Measurements from ENCODE around the gene LZTS2.
"Not testable (repeated sequence)": the region's sequence is repeated elsewhere in the genome, so short reads cannot be mapped to it uniquely, and the experiment has no call there.

Gene LZTS2, protein sequence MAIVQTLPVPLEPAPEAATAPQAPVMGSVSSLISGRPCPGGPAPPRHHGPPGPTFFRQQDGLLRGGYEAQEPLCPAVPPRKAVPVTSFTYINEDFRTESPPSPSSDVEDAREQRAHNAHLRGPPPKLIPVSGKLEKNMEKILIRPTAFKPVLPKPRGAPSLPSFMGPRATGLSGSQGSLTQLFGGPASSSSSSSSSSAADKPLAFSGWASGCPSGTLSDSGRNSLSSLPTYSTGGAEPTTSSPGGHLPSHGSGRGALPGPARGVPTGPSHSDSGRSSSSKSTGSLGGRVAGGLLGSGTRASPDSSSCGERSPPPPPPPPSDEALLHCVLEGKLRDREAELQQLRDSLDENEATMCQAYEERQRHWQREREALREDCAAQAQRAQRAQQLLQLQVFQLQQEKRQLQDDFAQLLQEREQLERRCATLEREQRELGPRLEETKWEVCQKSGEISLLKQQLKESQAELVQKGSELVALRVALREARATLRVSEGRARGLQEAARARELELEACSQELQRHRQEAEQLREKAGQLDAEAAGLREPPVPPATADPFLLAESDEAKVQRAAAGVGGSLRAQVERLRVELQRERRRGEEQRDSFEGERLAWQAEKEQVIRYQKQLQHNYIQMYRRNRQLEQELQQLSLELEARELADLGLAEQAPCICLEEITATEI

DNA sequence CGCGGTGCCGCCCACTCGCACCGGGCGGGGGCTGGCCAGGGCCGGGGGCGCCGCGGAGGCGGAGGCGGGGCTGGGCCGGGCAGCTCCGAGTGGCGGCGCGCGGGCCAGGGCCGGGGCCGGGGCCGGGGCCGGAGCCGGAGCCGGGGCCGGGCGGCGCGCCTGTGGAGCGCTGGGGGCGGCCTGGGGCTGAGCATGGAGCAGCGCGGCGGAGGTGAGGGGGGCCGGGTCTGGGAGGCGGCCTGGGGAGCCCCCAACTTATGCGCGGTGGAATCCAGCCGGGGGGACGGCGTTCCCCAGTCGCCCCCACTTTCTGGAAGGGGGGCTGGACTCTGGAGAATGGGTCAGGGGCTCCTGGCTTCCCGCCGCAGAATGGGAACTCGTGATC is at the start of gene LZTS2:
Gene LZTS2 (plus strand): TSS at position 67 of the 385 bp plus-strand sequence. CDS start 2,731 bp downstream, outside the sequence.
- no peak for DNase-seq (ENCODE audit: low spot score)

DNA sequence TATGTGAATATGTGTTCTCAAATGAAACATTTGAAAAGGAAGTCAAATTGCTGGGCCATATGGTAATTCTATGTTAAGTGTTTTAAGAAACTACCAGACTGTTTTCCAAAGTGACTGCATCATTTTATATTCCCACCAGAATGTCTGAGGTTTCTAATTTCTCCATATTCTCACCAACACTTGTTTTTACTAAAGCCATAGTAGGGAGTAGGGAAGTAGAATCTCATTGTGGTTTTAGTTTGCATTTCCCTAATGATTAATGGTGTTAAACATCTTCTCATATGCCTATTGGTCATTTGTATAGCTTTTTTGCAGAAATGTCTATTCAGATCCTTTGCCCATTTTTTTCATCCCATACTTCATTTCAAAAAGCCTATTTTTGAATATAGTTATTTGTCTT is 39.4 kb upstream of the LZTS2 start:
- no peak for DNase-seq (ENCODE audit: low spot score)

DNA sequence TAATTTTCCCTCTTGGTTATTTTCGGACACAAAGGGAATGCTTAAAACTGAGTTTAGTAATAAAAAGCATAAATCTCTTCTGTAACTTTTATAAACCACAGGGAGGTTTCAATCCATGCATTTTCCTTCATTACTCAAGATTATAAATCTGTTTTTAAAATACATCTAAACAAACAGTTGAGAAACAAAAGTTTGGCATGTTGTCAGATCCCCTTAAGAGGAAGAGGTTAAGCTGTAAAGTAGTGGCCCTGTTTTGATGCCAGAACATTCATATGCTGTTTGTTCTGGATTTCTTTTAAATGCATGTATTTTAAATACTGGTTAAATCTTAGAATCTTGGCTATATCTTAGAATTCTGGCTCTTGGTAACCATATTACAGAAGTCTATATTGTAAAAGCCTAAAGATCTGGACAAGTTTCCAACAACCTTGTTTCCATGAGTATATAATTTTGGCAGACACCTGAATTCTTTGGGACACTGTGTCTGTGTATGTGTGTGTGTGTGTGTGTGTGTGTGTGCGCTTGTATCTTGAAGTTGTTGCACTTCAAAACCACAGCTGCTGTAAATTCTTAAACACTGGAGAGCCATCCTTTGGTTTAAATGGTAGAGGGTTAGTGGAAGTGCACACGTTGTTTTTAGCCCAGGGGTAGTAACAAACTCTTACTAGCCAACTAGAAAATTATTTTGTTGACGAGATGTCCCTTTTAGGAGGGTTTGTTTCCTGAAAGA is 37.1 kb upstream of the LZTS2 start:
- DNase-seq (ENCODE audit: low spot score): no peak

DNA sequence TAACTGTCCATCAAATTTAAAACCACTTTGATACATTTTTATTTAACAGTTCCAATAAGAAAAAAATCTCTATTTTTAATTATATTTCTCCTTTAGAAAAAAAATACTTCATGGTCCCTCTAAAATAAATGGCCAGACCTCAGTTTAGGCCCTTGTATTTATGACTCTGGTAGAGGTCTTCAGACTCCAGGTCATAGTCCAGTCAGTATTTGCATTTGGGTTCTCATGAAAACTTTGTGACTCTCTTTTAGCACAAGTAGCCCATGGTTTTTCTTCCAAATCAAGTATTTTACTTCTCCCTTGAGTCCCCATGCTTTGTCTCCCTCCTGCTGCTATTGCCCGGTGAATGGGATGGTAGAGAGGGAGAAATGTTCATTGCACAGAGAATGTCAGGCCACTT is 35.8 kb upstream of the LZTS2 start:
- no peak for DNase-seq (ENCODE audit: low spot score)

DNA sequence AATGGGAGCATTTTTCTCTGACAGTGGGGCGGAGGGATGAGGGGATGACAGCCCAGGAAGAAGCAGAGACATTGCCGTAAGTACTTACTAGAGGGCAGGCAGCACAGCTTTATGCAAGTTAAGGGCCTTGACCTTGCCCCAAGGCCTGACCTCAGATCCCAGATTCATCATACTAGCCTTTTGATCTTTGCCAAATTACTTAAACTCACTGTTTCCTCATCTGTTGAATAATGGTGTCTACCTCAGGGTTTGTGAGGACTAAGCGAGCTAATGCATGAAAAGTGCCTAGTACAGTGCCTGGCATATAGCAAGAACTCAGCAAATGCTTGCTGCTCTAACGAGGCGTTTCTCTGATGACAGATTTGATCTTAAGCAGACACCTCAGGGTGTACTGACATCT is 33.8 kb upstream of the LZTS2 start:
- no peak for DNase-seq (ENCODE audit: low spot score)

DNA sequence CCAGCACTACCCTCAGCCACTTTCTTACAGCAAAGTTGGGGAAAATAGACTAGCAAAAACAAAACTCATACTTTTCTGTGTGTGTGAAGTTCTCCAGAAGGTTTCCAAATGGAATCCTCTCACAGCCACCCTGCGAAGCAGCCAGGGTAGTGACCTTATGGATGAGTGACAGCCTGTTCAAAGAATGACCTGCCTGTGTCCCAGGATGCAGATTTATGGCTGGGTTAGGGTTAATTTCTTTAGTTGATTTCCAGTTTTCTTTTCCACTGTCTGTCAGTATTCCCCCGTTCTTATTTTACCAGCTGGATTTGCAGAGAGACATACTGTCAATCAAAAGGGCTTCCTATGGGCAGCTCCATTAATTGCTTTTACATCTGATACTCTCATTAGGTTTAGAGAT is 32.7 kb upstream of the LZTS2 start:
- DNase-seq (ENCODE audit: low spot score): no peak

DNA sequence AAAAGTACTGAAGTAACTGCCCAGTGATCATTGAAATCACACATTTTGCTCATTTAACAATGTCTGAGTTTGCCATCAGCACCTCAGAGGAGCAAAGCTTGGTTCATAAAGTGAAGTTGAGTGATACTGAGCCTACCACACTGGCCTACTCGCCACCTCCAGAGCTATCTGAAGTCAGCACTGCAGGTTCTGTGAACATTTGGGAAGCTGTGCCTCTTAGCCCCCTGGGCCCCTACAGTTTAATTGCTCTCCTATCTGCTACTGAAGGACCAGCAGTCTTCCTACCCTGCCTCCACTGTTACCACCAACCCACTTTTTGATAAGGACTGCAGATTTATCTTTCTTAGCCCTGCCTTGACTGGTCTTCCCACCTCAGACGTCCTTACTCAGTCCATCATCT is 32.3 kb upstream of the LZTS2 start:
- no peak for DNase-seq (ENCODE audit: low spot score)

DNA sequence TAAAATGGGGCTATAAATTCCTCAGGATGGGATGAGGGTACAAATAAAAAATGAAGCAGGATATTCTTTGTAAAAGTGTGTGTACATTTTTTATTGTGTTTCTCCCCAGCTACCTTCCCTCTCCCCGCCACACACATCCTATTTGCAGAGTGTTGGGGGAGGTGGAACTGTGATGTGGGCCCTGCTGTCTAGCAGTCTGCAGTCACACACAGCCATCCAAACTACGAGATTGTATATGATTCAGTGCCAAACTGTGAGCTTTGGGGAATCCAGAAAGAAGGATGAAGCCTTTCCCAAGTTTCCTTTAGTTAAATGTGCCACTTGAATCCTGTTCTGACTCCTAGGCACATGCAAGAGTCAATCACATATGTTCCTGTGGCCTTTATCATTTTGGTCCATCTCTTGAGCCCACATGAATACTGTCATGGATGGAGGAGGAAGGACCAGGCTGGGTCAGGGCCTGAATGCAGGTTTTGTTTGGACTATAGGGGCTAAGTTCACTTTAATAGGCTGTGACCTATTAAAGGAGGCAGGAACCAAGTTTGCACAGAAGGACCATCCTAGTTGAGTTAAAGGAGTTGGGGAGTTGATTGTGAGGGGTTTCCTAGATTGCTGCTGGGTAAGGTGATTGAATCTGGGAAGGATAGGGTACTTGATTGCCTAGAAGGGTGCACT is 31.4 kb upstream of the LZTS2 start:
- DNase-seq (ENCODE audit: low spot score): no peak

DNA sequence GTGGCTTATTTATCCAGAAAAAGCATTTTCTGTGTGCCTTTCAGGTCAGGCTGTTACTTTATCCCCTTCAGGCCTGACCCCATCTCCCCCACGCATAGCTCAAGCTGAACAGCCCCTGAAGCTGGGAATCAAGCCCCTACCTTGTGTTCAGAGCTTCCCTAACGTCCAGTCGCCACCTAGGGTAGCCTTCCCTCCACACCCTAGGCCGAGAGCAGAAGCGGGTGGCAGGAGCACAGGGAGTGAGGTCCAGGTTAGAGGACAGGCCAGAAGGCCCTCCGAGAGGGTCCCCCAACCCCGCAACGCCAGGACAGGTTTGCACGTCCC is 30.8 kb upstream of the LZTS2 start:
- DNase-seq (ENCODE audit: low spot score): no peak

DNA sequence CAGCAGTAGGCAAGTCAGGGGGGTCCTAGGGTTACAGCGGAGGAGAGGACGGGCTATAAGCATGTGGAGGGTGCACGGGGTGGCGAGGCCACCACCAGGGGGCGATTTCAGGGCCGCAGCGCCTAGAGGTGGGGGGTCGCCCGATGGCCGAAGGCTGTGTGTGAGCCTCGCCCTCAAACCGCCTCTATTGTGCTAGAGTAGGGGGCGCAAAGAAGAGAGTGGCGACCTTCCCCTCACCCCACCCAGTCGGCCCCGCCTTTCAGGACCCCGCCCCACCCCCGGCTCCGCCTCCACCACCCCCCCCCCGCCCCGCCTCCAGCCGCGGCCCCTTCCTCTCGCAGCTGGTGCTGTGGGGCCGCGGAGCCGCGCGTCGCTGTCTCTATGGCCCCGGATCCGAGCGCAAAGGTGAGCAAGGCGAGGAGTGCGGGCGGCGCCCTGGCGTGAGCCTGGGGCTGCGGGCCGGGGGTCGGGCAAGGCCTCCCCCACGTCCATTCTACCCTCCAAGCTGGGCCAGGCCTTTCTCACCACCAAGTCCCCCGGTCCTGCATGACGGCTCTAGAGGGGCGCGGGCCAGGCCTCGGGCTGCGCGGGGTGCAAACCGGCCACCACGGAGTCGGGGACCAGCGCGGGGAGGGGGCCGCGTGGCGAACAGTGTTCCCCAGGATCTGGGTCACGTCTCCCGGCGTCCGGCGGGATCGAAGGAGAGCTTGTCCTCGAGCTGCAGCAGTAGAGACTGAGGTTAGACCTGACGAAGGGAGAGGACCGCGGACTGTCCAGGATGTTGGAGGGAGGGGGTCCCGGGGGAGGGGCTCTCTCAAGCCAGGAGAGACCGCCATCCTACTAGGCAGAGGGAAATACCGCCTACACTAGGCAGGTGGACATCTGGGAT is 30.2 kb upstream of the LZTS2 start, which contains the start of gene SEMA4G:
Gene SEMA4G (plus strand): TSS at position 318 of the 889 bp plus-strand sequence. CDS start 3,409 bp downstream, outside the sequence.
- DNase-seq (ENCODE audit: low spot score): peak; percentile 55

DNA sequence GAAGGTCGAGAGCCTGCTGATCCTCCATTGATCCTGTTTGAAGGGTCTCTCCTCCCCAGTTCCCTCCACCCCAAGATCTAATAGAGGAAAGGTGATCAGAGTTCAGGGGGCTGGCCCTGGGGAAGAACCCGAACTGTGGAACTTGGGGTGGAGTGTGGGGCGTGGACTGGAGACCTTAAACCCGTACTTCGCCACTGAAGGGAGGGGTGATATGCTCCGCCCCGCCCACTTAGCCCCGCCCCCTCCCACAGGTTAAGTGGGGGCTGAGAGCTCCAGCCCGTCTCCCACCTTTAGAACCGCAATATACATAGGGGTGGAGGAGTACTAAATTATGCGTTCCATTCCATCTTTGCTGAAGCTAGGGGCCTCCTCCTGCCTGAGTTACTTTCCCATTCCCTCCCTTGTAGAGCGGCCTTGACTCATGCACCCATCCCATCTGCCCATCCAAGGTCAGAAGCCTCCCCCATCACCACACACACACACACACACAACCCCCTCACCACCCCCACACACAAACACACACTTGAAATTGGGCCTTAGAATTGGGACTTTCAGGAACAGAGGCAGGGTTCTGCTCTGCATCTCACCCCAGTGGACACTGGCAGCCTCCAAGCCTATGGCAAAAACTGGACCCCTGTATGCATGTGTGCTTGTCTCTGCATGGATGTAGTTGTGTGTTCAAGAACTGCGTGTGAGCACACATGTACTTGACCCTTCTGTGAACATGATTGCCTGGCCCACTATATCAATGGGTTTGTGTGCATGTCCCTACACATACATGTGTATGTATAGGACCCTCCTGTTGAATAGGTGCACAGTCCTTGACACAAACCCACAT is 29.3 kb upstream of the LZTS2 start:
- DNase-seq (ENCODE audit: low spot score): no peak

DNA sequence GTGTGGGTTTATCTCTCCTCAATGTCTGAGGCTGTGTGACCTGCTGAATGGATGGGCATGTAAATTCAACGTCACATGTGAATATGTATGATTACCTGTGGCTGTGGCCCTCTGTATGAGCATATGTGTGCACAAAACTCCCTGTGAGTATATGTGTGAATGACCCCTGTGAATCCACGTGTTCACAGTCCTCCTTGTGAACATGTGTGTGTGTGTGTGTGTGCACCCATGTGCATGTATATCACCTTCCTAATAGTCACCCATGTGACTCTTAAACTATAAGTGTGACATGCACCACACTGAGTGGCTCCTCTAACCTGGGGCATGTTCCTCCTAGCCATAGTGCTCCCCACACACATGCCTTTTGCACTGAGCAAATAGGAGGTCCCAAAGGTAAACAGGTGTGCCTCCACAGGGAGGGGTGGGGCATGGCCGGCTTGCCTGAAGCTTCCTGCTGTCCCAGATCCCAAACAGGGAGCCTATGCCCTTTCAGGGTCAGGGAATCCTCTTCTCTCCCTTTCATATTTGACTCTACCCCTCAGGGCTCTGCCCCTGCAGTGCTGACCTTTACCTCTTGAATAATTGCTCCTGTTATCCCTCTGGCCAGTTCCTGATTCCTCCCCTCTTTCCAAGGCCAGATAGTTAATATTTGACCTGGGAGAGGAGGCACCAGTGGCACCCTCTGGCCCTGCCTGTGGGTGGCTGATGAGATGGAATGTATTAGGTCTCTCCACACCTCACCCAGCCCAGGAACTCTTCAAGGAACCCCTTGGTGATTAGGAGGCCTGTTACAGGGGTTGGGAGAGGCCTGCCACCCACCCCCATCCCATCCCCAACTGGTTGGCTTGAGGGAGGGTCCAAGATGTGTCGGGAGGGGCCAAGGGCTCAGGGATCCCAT is 28.4 kb upstream of the LZTS2 start:
- no peak for DNase-seq (ENCODE audit: low spot score)

DNA sequence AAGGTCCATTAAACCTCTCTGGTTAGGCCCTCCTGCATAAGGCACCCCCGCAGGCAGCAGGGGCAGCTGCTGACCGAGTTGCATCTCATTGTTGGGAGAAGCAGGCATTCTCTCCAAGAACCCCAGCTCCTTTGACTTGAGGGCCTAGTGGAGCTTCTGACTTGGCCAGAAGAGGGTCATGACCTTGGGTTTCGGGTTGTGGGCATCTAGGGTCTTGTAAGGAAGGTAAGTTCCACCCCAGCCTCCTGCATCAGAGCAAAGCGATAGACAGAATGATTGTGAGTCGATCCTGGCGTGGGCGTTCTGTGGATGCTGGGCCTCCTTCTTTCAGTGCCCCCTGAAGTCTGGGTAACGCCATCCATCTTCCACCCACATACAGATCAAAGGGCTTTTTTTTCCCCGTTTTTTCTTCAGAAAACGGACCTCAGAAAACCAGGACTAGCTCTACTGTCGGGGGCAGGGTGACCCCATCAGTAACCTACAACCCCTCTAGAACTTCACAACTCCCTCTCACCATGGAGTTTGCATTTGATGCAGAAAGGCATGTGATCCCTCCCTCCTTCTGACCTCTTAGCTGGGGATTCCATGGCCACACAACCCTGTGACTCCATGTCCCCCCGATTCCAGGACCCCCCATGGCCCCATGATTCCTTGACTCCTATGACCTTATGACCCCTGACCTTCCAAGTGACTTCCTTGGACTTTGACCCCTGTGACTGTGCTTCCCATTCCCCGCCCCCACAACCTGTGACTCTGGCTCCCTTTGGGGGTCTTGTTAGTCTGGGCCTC is 27.3 kb upstream of the LZTS2 start:
- DNase-seq (ENCODE audit: low spot score): no peak

DNA sequence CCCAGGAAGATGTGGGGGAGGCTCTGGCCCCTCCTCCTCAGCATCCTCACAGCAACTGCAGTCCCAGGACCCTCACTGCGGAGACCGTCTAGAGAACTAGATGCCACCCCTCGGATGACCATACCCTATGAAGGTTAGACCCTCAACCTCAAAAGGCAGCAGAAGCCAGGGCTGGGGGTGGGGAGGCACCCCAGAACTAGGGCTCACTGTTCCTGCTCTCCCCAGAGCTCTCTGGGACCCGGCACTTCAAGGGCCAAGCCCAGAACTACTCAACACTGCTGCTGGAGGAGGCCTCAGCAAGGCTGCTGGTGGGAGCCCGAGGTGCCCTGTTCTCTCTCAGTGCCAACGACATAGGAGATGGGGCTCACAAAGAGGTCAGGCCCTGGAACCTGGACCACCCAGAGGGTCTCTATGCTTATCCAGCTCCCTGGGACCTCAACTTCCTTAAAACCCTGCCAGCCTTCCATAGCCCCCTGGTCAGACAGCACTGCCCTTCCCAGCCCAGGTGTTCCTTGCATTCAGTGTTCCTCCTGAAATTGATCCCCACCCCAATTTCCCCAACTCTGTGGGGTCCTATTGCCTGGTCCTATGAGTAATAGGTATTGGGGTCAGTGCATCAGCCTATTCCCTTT is 26.6 kb upstream of the LZTS2 start:
- DNase-seq (ENCODE audit: low spot score): no peak

DNA sequence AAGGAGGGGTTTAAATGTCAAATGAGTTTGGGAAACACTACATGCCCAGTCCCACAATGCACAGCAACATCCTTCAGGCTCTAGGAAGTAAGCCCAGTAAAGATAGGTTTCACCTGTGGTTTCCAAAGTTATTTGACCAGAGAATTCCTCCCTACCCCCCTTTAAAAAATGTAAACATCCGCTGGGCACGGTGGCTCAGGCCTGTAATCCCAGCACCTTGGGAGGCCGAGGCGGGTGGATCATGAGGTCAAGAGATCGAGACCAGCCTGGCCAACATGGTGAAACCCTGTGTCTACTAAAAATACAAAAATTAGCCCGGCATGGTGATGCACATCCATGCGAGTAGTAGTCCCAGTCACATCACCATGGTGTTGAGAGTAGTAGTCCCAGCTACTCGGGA is 24.2 kb upstream of the LZTS2 start:
- not testable (repeated sequence) for DNase-seq (ENCODE audit: low spot score)

DNA sequence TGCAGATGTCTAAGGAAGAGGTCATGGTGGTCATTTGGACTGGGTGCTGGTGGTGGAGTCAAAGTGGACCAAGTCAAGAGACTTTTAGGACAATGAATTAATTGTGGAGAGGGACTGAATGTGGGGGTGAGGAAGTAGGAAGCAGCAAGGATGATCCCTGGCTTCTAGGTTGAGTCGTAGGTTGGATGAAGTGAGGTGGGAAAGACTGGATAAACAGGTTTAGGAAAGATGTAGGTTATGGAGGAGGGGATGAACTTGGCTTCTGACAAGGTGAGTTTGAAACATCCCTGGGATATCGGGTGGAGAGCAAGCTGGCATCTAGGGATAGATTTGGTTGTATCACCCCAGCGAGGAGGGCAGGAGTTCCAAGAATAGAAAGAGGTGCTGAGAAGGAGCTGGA is 22.7 kb upstream of the LZTS2 start:
- no peak for DNase-seq (ENCODE audit: low spot score)

DNA sequence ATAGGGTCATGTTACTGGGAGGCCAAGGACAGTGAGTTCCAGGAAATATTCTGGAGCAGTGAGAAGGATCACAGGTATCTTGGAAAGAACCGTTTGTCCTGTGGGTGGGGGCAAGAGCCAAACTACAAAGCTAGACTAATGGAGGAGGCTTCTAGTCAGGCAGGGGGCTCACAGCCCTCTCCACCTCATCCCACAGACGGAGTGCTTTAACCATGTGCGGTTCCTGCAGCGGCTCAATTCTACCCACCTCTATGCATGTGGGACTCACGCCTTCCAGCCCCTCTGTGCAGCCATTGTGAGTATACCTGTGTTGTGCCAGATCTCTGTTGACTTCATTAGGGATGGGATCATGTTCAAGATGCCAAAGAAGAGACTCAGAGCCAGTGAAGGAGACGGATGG is 22.2 kb upstream of the LZTS2 start:
- DNase-seq (ENCODE audit: low spot score): no peak
